Ovary (tissue), 3 donors: ENCODE measurements around the gene TTLL11.

Experiments used
- EP300 ChIP-seq: sonication (generic); formaldehyde crosslinking; IDR thresholded peaks from one replicate; pipeline ENCODE4 v1.6.1; 2017; ENCODE audit warnings: antibody characterized with exemption
- TF ChIP-seq, protein P1 (sequence below), 3 donors: fragments of 450-650 bp in 2 of 3; fragments of 200-600 bp in 1 of 3; IDR thresholded peaks; one replicate each; pipeline versions ENCODE4 v1.5.1 to v1.8.0; 2016 to 2022; ENCODE audit warnings: antibody characterized with exemption in 3 of 3, mild to moderate bottlenecking in 1 of 3
- donor health status: DM: no; HTN: no; CAD: no.

DNA sequence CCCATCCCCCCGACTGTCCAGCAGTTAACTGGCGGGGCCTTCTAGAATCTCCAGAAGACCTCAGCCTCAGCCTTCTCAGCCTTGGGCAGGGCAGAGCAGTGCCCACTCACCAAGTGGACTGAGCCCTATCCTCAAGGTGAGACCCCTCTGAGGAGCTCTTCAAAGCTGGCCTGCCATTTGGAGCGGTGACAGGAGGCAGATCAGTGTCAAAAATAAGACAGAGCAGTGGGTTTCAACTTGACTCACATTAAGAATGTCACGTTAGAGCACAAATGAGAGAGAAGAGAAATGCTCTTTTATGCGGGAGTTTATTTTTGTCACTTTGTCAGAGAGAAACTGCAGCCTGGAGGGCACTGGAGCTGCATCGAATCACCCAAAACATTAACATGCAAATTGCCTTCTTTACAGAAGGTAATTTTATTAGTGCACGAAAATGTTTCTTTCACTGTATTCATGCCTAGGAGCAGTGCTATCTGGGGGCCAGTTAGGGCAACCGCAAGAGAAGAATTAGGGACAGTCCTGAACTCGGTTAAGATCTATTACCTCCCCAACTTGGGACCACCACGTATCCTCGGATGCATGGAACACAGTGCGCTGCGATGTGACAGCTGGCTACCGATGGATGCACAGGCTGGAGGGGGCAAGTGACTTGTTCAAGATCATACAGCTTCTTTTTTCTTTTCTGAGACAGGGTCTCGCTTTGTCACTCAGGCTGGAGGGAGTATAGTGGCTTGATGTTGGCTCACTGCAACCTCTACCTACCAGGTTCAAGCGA is 253.2 kb downstream of the TTLL11 start:
- TF ChIP-seq, protein P1, sequence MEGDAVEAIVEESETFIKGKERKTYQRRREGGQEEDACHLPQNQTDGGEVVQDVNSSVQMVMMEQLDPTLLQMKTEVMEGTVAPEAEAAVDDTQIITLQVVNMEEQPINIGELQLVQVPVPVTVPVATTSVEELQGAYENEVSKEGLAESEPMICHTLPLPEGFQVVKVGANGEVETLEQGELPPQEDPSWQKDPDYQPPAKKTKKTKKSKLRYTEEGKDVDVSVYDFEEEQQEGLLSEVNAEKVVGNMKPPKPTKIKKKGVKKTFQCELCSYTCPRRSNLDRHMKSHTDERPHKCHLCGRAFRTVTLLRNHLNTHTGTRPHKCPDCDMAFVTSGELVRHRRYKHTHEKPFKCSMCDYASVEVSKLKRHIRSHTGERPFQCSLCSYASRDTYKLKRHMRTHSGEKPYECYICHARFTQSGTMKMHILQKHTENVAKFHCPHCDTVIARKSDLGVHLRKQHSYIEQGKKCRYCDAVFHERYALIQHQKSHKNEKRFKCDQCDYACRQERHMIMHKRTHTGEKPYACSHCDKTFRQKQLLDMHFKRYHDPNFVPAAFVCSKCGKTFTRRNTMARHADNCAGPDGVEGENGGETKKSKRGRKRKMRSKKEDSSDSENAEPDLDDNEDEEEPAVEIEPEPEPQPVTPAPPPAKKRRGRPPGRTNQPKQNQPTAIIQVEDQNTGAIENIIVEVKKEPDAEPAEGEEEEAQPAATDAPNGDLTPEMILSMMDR (IDR thresholded peaks at IDR 0.05), result no peak
- TF ChIP-seq EP300, result no peak
